ENCODE results near the gene MTFMT. TPM values are rescaled to one million over a fixed set of nuclear protein-coding genes. Genes with fewer than 3 reads are reported as not detected.
A peak's percentile ranks its signal among the peaks of the same experiment; 100 is the strongest.
"Not testable (repeated sequence)": the region's sequence is repeated elsewhere in the genome, so short reads cannot be mapped to it uniquely, and the experiment has no call there.

Gene MTFMT
- total RNA-seq, 1 experiment from 2014 or later = 32.3 TPM

DNA sequence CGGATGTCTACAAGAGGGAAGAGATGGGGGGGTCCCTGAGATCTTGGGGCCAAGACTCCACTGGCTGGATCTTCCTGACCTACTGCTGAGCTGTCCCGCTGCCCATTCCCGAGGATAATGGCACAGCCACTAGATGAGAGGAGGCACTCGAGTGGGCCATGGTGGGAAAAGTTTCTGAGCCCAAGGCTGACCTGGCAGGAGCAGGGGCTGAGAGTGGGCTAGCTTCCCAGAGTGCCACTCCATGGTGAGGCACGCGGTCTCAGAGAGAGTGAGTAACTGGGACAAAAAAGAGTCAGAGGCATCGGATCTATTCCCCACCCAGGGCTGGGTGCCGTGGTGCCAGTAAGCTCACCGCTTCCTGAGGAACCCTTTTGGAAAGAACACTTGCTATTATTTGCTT, 26.7 kb upstream of the MTFMT start:
- peaks cover 3% of the 10 kb centered on the region for H3K36me3 ChIP-seq (replicated peaks; ENCODE audit: control insufficient read depth, insufficient read depth, low read length)
- no peaks in the 10 kb centered on the region for H3K27me3 ChIP-seq (ENCODE audit: control insufficient read depth, insufficient read depth, low read length)
- no peak overlapping the region for H3K4me3 ChIP-seq (ENCODE audit: insufficient read depth, low read depth, low read length)
- DNase-seq = peak; percentile 16

DNA sequence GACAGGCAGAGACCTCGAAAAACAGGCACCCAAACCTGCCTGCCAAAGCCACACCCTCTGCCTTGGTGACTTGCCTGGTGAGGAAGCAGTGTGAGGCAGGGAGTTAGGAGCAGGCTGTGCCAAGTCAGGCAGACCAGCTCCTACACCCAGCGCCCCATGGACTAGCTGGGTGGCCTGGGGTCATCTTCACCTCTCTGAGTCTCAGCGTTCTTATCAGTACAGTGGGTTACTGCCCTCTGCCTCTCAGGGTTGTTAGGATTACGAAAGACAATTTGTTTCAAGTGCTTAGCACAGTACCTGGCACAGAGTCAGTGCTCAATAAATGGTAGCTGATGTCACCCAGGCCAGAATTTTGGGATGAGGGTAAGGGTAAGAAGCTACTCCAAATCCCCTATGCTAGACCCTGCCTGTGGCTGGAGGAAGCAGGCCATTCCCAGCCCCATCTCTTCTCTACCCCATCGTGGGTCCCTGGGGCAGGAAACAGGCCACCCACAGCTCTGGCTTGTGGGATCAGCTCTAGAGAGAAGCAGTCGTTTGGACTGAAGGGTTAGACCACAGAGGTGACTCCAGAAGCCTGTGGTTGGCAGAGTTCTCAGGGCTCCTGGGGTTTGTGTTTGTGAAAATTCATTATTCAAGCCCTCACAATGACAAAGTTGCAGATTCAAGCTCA, 25.9 kb upstream of the MTFMT start:
- no peak overlapping the region for H3K4me3 ChIP-seq (ENCODE audit: insufficient read depth, low read depth, low read length)
- H3K27me3 ChIP-seq (ENCODE audit: control insufficient read depth, insufficient read depth, low read length) = no peaks in the 10 kb centered on the region
- peak; percentile 13 for DNase-seq
- H3K36me3 ChIP-seq (replicated peaks; ENCODE audit: control insufficient read depth, insufficient read depth, low read length) = peaks cover 3% of the 10 kb centered on the region

GRCh38 chr15:65054333-65055200, 25.1 kb upstream of the MTFMT start:
- Histone ChIP-seq H3K36me3 (replicated peaks; ENCODE audit: control insufficient read depth, insufficient read depth, low read length) (peaks cover 3% of the 10 kb centered on the region), H3K27me3 (ENCODE audit: control insufficient read depth, insufficient read depth, low read length) (no peaks in the 10 kb centered on the region; the same call in 1 of the 2 replicates), H3K4me3 (ENCODE audit: insufficient read depth, low read depth, low read length) (no peak overlapping the region)
- peak; percentile 92 for DNase-seq

GRCh38 chr15:65052956-65053355, 23.5 kb upstream of the MTFMT start:
- Histone ChIP-seq H3K4me3 (ENCODE audit: insufficient read depth, low read depth, low read length) (no peak overlapping the region), H3K27me3 (ENCODE audit: control insufficient read depth, insufficient read depth, low read length) (no peaks in the 10 kb centered on the region; the same call in 1 of the 2 replicates), H3K36me3 (replicated peaks; ENCODE audit: control insufficient read depth, insufficient read depth, low read length) (peaks cover 3% of the 10 kb centered on the region)
- no peak for DNase-seq

DNA sequence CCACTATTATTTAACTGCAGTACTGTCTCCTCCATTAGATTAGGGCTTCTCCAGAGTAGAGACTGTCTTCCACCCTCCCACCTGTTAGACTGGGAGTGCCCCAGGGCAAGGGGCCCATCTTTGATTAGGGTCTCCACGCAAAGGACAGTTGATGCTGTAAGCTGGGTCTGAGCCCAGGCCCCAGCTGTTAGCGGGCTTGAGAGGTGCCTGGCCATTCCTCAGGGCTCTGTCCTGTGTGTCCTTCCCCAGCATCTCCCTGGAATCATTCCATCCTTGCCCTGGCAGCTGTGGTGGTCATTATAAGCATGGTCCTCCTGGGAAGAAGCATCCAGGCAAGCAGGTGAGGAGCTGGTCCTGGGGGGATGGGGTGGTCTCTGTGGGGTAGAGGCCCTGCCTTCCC, 21.8 kb upstream of the MTFMT start:
- peak; percentile 7 for DNase-seq
- no peak overlapping the region for H3K4me3 ChIP-seq (ENCODE audit: insufficient read depth, low read depth, low read length)
- H3K27me3 ChIP-seq (ENCODE audit: control insufficient read depth, insufficient read depth, low read length) = no peaks in the 10 kb centered on the region; the same call in 1 of the 2 replicates
- peaks cover 2% of the 10 kb centered on the region; the same call in 1 of the 2 replicates for H3K36me3 ChIP-seq (replicated peaks; ENCODE audit: control insufficient read depth, insufficient read depth, low read length)

- Histone ChIP-seq H3K27me3 (ENCODE audit: control insufficient read depth, insufficient read depth, low read length) (no peaks in the 10 kb centered on the region; the same call in 1 of the 2 replicates), H3K4me3 (ENCODE audit: insufficient read depth, low read depth, low read length) (no peak overlapping the region), H3K36me3 (replicated peaks; ENCODE audit: control insufficient read depth, insufficient read depth, low read length) (peaks cover 2% of the 10 kb centered on the region; the same call in 1 of the 2 replicates)
- DNase-seq = no peak
Observed at GRCh38 chr15:65050270-65050669, 20.8 kb upstream of the MTFMT start.

DNA sequence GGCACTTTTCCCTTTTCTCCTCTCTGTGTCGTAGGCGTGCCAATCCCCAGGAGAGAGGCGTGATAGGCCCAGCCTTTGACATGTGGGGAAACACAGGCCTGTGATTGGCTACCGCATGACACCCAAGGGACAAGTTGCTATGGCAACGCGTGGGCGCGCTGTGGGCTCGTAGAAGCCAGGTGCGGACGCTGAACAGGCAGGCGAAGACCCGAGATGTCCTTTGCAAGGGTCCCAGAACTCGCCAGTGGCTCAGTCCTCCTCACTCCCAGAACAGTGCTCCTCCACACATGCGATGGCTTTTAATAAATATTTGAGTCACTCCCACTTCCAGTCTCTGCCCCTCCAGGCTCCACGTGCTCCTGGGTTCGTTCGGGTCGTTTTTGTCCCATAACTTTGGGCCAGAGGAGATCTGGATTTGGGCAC, 20.0 kb upstream of the MTFMT start:
- H3K27me3 ChIP-seq (ENCODE audit: control insufficient read depth, insufficient read depth, low read length) = no peaks in the 10 kb centered on the region; the same call in 1 of the 2 replicates
- 0 out of 2 replicates have a peak overlapping the region, but pooled peaks have one; percentile 1 for H3K4me3 ChIP-seq (ENCODE audit: insufficient read depth, low read depth, low read length)
- H3K36me3 ChIP-seq (replicated peaks; ENCODE audit: control insufficient read depth, insufficient read depth, low read length) = peaks cover under 1% of the 10 kb centered on the region; the same call in 1 of the 2 replicates
- DNase-seq = peak; percentile 98

DNA sequence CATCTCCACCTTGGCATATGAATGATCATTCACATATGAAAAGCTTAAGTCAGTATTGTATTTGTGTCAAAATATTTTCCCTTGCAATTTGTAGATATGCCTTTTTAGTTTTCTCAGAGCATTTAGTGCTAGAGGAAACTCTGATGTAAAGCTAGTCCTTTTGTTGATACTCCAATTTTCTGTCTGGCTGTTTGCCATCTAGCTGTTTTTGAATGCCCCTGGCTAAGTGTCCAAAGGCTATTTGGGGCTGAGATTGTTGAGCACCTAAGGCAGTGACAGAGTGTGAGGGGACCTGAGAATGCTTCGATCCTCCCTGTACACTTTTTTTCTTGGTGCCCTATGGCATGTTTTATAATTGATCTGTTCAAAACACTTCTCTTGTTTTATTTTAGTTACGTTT, 18.8 kb upstream of the MTFMT start:
- no peak overlapping the region for H3K4me3 ChIP-seq (ENCODE audit: insufficient read depth, low read depth, low read length)
- DNase-seq = no peak
- H3K27me3 ChIP-seq (ENCODE audit: control insufficient read depth, insufficient read depth, low read length) = no peaks in the 10 kb centered on the region; the same call in 1 of the 2 replicates
- no peaks in the 10 kb centered on the region for H3K36me3 ChIP-seq (replicated peaks; ENCODE audit: control insufficient read depth, insufficient read depth, low read length)

DNA sequence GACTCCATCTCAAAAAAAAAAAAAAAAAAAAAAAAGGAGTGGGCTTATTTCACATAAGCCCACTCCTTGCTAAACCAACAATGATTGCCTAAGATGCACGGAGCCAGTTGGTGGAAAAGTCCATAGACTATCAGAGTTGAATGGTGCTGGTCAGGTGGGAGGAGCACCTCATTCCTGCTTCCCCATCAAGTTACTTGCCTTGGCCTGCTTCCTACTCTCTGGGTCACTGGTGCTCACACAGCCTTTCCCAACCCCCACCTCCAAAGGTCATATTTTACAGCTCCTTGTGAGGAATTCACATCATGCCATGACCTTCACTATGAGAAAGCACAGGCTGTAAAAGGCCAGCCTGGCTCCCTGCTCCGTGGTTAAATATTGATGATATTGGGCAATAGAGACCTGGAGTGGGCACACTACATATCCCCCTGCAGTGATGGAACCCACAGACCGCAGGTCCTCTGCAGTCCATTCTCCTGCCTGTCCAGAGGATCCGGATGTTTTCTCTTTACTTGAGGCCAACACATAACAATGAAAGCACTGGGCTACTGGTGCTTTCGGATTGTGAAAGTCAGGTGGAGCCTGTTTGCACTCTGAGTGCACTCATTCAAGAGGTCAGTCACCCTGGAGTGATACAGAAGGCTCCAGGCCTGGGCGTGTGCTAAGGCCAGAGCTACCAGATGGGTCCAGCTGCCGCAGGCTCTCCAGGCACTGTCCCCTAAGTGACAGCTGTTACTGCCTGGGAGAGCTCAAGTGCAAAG, 15.5 kb upstream of the MTFMT start, which contains the start of gene SLC51B:
Gene SLC51B (plus strand): TSS at position 664 of the 758 bp plus-strand sequence. CDS start 4,618 bp downstream, outside the sequence.
- no peak within 1 kb of the TSS for H3K4me3 ChIP-seq (ENCODE audit: insufficient read depth, low read depth, low read length)
- DNase-seq = no peak
- no peaks in the 10 kb centered on the region for H3K36me3 ChIP-seq (replicated peaks; ENCODE audit: control insufficient read depth, insufficient read depth, low read length)

GRCh38 chr15:65044218-65044617, 14.8 kb upstream of the MTFMT start:
- not testable (repeated sequence) for H3K36me3 ChIP-seq (replicated peaks; ENCODE audit: control insufficient read depth, insufficient read depth, low read length); H3K4me3 ChIP-seq (ENCODE audit: insufficient read depth, low read depth, low read length); H3K27me3 ChIP-seq (ENCODE audit: control insufficient read depth, insufficient read depth, low read length); DNase-seq

More for the DNA sequence above, 15.5 kb upstream of the MTFMT start, which contains the start of gene SLC51B:
- H3K27me3 ChIP-seq (ENCODE audit: control insufficient read depth, insufficient read depth, low read length) = no peaks in the 10 kb centered on the region; the same call in 1 of the 2 replicates

GRCh38 chr15:65042776-65043327, 13.4 kb upstream of the MTFMT start:
- H3K36me3 ChIP-seq (replicated peaks; ENCODE audit: control insufficient read depth, insufficient read depth, low read length) = no peaks in the 10 kb centered on the region
- no peaks in the 10 kb centered on the region; the same call in 1 of the 2 replicates for H3K27me3 ChIP-seq (ENCODE audit: control insufficient read depth, insufficient read depth, low read length)
- no peak for DNase-seq
- H3K4me3 ChIP-seq (ENCODE audit: insufficient read depth, low read depth, low read length) = no peak overlapping the region

DNA sequence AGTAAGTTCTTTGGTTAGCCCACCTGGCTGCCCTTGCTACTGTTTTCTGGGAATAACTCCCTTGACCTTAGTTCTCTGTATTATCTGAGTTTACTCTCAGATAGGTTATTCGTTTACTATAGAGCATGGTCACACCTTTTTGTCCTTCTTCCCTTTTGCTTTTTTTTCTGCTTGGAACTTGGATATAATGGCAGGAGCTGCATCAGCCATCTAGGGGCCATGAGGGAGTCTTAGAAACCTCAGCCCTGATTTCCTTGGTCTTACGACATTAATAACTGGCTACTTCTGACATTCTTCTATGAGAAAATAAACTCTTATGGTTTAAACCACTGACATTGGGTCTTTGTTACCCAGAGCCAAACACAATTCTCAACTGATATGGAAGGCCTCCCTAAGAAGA, 12.3 kb upstream of the MTFMT start:
- H3K4me3 ChIP-seq (ENCODE audit: insufficient read depth, low read depth, low read length) = no peak overlapping the region
- no peaks in the 10 kb centered on the region; the same call in 1 of the 2 replicates for H3K27me3 ChIP-seq (ENCODE audit: control insufficient read depth, insufficient read depth, low read length)
- no peaks in the 10 kb centered on the region for H3K36me3 ChIP-seq (replicated peaks; ENCODE audit: control insufficient read depth, insufficient read depth, low read length)
- DNase-seq = no peak

DNA sequence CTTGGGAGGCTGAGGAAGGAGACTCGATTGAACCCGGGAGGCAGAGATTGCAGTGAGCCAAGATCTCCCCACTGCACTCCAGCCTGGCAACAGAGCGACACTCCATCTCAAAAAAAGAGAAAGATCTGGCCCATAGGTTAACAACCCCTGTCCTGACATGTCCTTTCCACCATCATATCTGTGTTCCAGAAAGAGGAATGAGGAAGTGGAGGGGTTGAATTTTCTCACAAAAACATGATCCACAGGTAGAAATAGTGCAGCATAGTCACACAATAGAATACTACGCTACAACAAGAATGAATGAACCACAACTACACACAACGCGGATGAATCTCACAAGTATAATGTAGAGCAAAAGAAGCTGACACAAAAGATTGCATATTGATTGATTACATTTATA, 11.0 kb upstream of the MTFMT start:
- Histone ChIP-seq H3K36me3 (replicated peaks; ENCODE audit: control insufficient read depth, insufficient read depth, low read length) (no peaks in the 10 kb centered on the region), H3K27me3 (ENCODE audit: control insufficient read depth, insufficient read depth, low read length) (no peaks in the 10 kb centered on the region; the same call in 1 of the 2 replicates), H3K4me3 (ENCODE audit: insufficient read depth, low read depth, low read length) (no peak overlapping the region)
- DNase-seq = no peak

DNA sequence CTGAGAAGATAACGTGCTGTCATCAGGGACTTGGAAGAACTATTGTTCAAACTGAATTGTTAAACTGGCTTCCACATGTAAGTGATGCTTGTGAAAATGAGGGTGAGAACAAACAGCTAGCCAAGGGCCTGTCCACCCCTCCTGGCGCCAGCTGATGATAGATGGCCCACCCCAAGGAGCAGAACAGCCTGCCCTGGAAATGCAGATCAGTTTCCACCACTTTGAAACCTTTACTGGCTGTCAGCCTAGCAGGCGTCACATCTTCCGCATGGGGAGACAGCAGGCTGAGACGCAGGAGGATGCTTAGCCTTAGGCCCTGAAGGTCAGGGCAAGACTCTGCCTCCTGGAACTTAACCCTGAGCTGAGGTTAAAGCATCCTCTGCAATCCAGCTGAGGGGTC, 9.4 kb upstream of the MTFMT start:
- H3K4me3 ChIP-seq (ENCODE audit: insufficient read depth, low read depth, low read length) = no peak overlapping the region
- H3K27me3 ChIP-seq (ENCODE audit: control insufficient read depth, insufficient read depth, low read length) = no peaks in the 10 kb centered on the region; the same call in 1 of the 2 replicates
- H3K36me3 ChIP-seq (replicated peaks; ENCODE audit: control insufficient read depth, insufficient read depth, low read length) = no peaks in the 10 kb centered on the region
- peak; percentile 9 for DNase-seq

All from H7 (cell line).